ENCODE measurements around the gene COLGALT1.
"Not testable (repeated sequence)": the region's sequence is repeated elsewhere in the genome, so short reads cannot be mapped to it uniquely, and the experiment has no call there.

COLGALT1 gene

GRCh38 chr19:17562561-17562960 is 7.1 kb downstream of the COLGALT1 start:
- peaks cover 54% of the 10 kb centered on the region for H3K36me3 Mint-ChIP-seq (ENCODE audit: low read depth)
- no peak overlapping the region for H3K4me3 Mint-ChIP-seq
- H3K27me3 Mint-ChIP-seq = no peaks in the 10 kb centered on the region
- no peaks in the 10 kb centered on the region for H3K9me3 Mint-ChIP-seq
- H3K4me1 Mint-ChIP-seq (ENCODE audit: low read depth) = peaks cover 11% of the 10 kb centered on the region
- peak overlapping the region; percentile 40 for H3K27ac Mint-ChIP-seq

- Mint-ChIP-seq H3K4me1 (ENCODE audit: low read depth) (peaks cover 7% of the 10 kb centered on the region), H3K36me3 (ENCODE audit: low read depth) (peaks cover 65% of the 10 kb centered on the region), H3K4me3 (no peak overlapping the region), H3K9me3 (no peaks in the 10 kb centered on the region), H3K27ac (no peak overlapping the region), H3K27me3 (no peaks in the 10 kb centered on the region)
Observed at GRCh38 chr19:17564781-17565180, 9.3 kb downstream of the COLGALT1 start.

DNA sequence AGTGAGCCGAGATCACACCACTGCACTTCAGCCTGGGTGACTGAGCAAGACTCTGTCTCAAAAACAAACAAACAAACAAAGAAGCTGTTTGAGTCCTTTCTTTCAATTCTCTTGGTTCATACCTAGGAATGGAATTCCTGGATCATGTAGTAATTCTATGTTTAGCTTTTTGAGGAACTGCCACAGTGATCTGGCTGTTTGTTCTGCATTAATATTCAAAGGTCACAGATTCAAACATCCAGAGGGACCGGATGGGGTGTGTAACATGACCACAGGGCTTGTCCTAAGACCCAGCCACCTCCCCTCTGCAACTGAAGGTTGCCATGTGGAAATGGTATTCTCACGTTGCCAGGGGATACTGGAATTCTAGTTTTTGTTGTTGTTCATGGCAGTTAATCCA is 10.2 kb downstream of the COLGALT1 start:
- H3K9me3 Mint-ChIP-seq = no peaks in the 10 kb centered on the region
- H3K36me3 Mint-ChIP-seq (ENCODE audit: low read depth) = peaks cover 58% of the 10 kb centered on the region
- H3K4me3 Mint-ChIP-seq = no peak overlapping the region
- no peaks in the 10 kb centered on the region for H3K4me1 Mint-ChIP-seq (ENCODE audit: low read depth)
- H3K27ac Mint-ChIP-seq = no peak overlapping the region
- no peaks in the 10 kb centered on the region for H3K27me3 Mint-ChIP-seq

GRCh38 chr19:17567940-17568339 is 12.5 kb downstream of the COLGALT1 start:
- Mint-ChIP-seq H3K4me3 (no peak overlapping the region), H3K4me1 (ENCODE audit: low read depth) (no peaks in the 10 kb centered on the region), H3K36me3 (ENCODE audit: low read depth) (peaks cover 60% of the 10 kb centered on the region), H3K27me3 (no peaks in the 10 kb centered on the region), H3K9me3 (no peaks in the 10 kb centered on the region), H3K27ac (no peak overlapping the region)

DNA sequence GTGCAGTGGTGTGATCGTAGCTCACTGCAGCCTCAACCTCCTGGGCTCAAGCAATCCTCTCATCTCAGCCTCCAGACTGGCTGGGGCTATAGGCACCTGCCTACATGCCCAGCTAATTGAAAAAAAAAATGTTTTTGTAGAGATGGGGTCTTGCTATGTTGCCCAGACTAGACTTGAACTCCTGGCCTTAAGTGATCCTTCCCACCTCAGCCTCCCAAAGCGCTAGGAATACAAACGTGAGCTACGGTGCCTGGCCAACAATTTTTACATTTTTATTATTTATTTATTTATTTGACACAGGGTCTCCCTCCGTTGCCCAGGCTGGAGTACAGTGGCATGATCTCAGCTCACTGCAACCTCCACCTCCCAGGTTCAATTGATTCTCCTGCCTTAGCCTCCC is 14.8 kb downstream of the COLGALT1 start:
- H3K27ac Mint-ChIP-seq; H3K4me1 Mint-ChIP-seq (ENCODE audit: low read depth): not testable (repeated sequence)

GRCh38 chr19:17570791-17571190 is 15.3 kb downstream of the COLGALT1 start:
- Mint-ChIP-seq H3K4me3 (no peak overlapping the region), H3K36me3 (ENCODE audit: low read depth) (peaks cover 48% of the 10 kb centered on the region), H3K27me3 (no peaks in the 10 kb centered on the region), H3K9me3 (no peaks in the 10 kb centered on the region), H3K4me1 (ENCODE audit: low read depth) (no peaks in the 10 kb centered on the region), H3K27ac (no peak overlapping the region)

More for the DNA sequence above, 14.8 kb downstream of the COLGALT1 start:
- not testable (repeated sequence) for H3K4me3 Mint-ChIP-seq, H3K27me3 Mint-ChIP-seq, H3K9me3 Mint-ChIP-seq
- peaks cover 53% of the 10 kb centered on the region for H3K36me3 Mint-ChIP-seq (ENCODE audit: low read depth)

DNA sequence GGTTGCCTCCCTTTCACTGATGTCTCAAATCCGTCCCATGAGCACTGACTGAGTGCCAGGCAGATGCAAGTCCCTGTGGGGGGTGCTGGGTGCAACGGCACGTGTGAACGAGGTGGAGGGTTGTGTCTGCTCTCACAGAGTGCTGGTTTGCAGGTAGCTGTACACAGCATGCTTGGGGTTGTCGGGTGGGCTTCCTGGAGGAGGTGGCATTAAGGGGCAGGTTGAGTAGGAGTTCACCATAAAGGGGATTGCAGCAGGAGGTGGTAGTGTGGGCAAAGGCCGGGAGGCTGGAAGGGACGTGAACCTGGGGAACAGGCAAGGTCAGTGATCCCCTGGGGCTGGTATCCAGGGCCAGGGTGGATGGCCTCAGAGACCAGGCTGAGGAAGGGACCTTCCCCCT is 17.2 kb downstream of the COLGALT1 start:
- Mint-ChIP-seq H3K4me3 (no peak overlapping the region), H3K36me3 (ENCODE audit: low read depth) (peaks cover 37% of the 10 kb centered on the region), H3K27ac (peak overlapping the region; percentile 28), H3K9me3 (no peaks in the 10 kb centered on the region), H3K27me3 (no peaks in the 10 kb centered on the region), H3K4me1 (ENCODE audit: low read depth) (no peaks in the 10 kb centered on the region)

- Mint-ChIP-seq H3K4me1 (ENCODE audit: low read depth) (no peaks in the 10 kb centered on the region), H3K36me3 (ENCODE audit: low read depth) (peaks cover 51% of the 10 kb centered on the region), H3K4me3 (no peak overlapping the region), H3K27me3 (no peaks in the 10 kb centered on the region), H3K9me3 (no peaks in the 10 kb centered on the region), H3K27ac (no peak overlapping the region)
Observed at GRCh38 chr19:17575871-17576757, 20.7 kb downstream of the COLGALT1 start.

GRCh38 chr19:17576758-17577456 is 21.5 kb downstream of the COLGALT1 start:
- Mint-ChIP-seq H3K36me3 (ENCODE audit: low read depth) (peaks cover 50% of the 10 kb centered on the region), H3K4me1 (ENCODE audit: low read depth) (no peaks in the 10 kb centered on the region), H3K9me3 (no peaks in the 10 kb centered on the region)

DNA sequence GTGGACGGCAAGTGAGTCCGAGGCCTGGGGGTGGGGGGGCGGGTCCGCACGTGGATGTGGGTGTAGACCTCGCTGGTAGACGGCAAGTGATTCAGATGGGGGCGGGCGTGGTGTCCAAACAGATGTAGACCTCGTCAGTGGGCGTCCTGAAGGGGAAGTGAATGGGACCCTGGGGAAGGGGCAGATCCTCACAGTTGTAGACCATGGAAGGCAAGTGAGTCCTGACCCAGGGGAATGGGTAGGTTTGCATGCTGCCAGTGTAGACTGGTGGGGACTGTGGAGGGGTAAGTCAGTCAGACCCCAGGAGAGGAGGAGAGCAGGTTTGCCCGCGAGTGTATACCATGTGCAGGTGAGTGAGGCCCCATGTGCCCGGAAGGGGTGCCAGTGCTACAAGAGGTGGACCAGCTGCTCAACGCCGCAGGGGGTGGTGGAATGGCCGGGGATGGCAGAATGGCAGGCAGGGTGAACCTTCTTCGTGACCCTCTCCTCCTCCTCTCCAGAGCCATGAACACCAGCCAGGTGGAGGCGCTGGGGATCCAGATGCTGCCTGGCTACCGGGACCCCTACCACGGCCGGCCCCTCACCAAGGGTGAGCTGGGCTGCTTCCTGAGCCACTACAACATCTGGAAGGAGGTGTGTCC is 22.1 kb downstream of the COLGALT1 start:
- Mint-ChIP-seq H3K27me3 (no peaks in the 10 kb centered on the region), H3K4me3 (no peak overlapping the region), H3K36me3 (ENCODE audit: low read depth) (peaks cover 51% of the 10 kb centered on the region), H3K27ac (no peak overlapping the region), H3K9me3 (no peaks in the 10 kb centered on the region), H3K4me1 (ENCODE audit: low read depth) (no peaks in the 10 kb centered on the region)

More at GRCh38 chr19:17576758-17577456, 21.5 kb downstream of the COLGALT1 start:
- no peaks in the 10 kb centered on the region for H3K27me3 Mint-ChIP-seq
- no peak overlapping the region for H3K4me3 Mint-ChIP-seq
- no peak overlapping the region for H3K27ac Mint-ChIP-seq

DNA sequence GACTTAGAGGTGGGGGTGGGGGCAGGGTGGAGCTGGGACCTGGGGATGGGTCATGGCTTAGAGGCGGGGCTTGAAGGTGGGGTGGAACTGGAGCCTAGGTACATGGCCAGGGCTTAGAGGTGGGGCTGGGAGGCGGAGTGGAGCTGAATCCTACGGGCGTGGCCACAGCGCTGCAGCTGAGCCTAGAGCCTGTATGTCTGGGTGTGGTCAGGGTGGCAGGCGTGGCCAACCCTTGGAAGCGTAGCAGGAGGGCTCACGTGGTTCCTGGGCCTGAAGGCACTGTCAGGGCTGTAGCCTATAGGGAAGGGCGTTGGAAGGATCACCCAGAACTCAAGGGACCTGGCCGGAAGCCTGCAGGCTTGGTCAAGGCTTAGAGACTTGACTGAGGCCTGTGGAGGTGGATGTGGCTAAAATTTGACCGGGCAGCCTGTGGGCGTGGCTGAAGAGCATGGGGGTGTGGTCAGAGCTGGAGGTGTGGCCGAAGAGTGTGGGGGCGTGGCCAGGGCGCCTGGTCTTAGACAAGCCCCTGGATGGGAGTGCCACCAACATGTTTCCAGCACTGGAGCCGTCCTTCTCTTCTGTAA is 24.3 kb downstream of the COLGALT1 start:
- H3K4me1 Mint-ChIP-seq (ENCODE audit: low read depth) = no peaks in the 10 kb centered on the region
- H3K36me3 Mint-ChIP-seq (ENCODE audit: low read depth) = peaks cover 48% of the 10 kb centered on the region
- H3K27ac Mint-ChIP-seq = no peak overlapping the region

DNA sequence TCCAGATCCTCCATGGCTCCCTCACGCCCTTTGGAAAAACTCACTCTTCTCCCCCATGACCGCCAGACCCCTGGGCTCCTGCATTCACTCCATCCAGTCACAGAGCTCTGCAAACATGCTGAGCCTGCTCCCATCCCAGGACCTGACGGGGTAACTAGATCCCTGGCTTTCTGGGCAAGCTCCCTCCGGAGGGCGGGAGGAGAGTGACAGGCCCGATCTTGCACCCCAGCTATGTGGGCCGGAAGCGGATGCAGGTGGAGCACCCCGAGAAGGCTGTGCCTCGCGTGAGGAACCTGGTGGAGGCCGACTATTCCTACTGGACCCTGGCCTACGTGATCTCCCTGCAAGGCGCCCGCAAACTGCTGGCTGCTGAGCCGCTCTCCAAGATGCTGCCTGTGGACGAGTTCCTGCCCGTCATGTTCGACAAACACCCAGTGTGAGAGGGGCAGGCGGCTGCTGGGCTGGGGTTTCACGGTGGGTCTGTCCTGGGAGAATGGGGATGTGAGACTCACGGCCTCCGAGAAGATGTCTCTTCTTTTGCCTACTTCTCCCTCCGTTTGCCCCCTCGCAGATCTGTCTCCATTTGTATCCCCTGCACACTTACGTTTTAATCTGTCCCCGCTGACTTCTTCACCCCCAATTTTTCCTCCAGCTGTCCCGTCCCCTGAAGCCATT is 25.2 kb downstream of the COLGALT1 start:
- no peak overlapping the region for H3K27ac Mint-ChIP-seq
- no peaks in the 10 kb centered on the region for H3K9me3 Mint-ChIP-seq
- H3K36me3 Mint-ChIP-seq (ENCODE audit: low read depth) = peaks cover 48% of the 10 kb centered on the region
- no peaks in the 10 kb centered on the region for H3K27me3 Mint-ChIP-seq
- no peak overlapping the region for H3K4me3 Mint-ChIP-seq
- no peaks in the 10 kb centered on the region for H3K4me1 Mint-ChIP-seq (ENCODE audit: low read depth)

More for the DNA sequence above, 24.3 kb downstream of the COLGALT1 start:
- no peaks in the 10 kb centered on the region for H3K9me3 Mint-ChIP-seq
- H3K27me3 Mint-ChIP-seq = no peaks in the 10 kb centered on the region
- no peak overlapping the region for H3K4me3 Mint-ChIP-seq

DNA sequence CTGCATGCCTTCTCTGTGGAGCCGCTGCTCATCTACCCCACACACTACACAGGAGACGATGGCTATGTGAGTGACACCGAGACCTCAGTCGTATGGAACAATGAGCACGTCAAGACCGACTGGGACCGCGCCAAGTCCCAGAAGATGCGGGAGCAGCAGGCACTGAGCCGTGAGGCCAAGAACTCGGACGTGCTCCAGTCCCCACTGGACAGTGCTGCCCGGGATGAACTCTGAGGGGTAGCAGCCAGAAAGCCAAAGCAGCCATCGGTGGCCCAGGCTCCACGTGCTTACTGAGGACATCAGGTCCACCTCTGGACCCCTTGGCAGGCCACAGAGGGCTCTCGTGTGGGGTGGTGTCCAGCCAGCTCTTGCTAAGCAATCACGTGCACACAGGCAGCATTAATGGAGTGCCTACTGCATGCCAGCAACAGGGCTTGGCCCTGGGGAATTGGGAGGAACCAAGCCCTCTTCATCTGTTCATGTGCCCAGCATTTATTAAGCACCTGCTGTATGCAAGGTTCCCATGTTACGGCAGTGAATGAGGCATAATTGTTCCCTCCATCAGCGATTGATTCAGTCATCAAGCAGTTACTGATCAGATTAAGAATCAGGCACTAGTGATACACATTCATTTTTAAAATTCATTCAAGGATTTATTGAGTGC is 25.9 kb downstream of the COLGALT1 start:
- Mint-ChIP-seq H3K36me3 (ENCODE audit: low read depth) (peaks cover 48% of the 10 kb centered on the region), H3K4me1 (ENCODE audit: low read depth) (no peaks in the 10 kb centered on the region), H3K9me3 (no peaks in the 10 kb centered on the region), H3K4me3 (no peak overlapping the region), H3K27ac (no peak overlapping the region), H3K27me3 (no peaks in the 10 kb centered on the region)

DNA sequence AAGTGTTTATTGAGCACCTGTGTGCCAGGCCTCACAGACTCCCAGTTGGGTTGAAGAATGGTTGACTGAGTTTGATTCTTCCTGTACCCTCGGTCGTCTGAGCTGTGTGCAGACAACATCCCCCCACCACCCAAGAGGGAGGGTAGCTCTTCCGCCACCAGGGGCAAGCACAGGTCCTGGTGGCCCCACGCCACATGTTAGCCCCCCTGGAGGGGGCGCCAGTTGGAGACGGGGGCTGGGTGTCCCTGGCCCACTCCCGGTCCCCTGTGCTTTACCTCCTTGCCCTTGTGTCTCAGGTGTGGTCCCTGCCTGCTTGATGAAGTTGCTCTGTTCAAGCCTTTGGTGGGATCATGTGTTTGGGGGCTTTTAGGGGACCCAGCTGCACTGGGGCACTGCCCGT is 27.2 kb downstream of the COLGALT1 start:
- no peaks in the 10 kb centered on the region for H3K9me3 Mint-ChIP-seq
- no peaks in the 10 kb centered on the region for H3K4me1 Mint-ChIP-seq (ENCODE audit: low read depth)
- H3K36me3 Mint-ChIP-seq (ENCODE audit: low read depth) = peaks cover 44% of the 10 kb centered on the region
- no peak overlapping the region for H3K27ac Mint-ChIP-seq
- no peaks in the 10 kb centered on the region for H3K27me3 Mint-ChIP-seq
- H3K4me3 Mint-ChIP-seq = no peak overlapping the region

Data from stimulated activated naive CD8-positive, alpha-beta T cell treated with anti-CD3 and anti-CD28 coated beads, Interleukin-15, Interleukin-2, amounts not matched to agents 100 ng/mL and 50 ng/mL, for 24 hours (primary cell).